Hepatocyte (in vitro differentiated cells): ENCODE data around the gene ANKRD44.

Experiments
- CTCF ChIP-seq: fragments of 200-600 bp; sonication (generic); IDR thresholded peaks from 2 replicates; pipeline ENCODE4 v1.5.1; 2016; ENCODE audit warnings: antibody characterized with exemption, mild to moderate bottlenecking; ENCODE audit not compliant: poor library complexity
- EZH2 ChIP-seq: fragments of 200-600 bp; sonication (generic); IDR thresholded peaks from 2 replicates; pipeline ENCODE4 v1.6.1; 2016; ENCODE audit warnings: antibody characterized with exemption, mild to moderate bottlenecking, borderline replicate concordance

DNA sequence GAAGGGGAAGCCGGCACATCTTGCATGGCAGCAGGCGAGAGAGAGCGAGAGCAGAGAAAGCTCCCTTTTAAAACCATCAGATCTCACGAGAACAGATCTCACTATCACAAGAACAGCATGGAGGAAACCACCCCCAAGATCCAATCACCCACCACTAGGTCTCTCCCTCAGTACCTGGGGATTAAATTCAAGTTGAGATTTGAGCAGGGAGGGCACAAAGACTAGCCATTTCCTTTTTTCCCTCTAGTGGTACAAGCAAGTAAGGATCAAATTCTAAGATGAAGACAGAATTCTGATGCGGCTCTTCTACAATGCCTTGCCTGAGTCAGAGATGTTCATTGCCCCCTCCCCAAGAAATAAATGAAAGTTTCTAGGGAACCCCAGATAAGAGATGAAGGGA is 45.6 kb upstream of the ANKRD44 start:
- TF ChIP-seq CTCF (peak; percentile 20), EZH2 (no peak)
